Eye (tissue), 1 donor: Measurements from ENCODE around the gene HRH3.

Source experiments
- DNase-seq: peaks from one replicate; pipeline ENCODE4 v3.0.0-alpha.2; 2015

The HRH3 gene

GRCh38 chr20:62215020-62215990 lies 4.8 kb downstream of the HRH3 start:
- DNase-seq, result no peak

- DNase-seq, result no peak
Measured at GRCh38 chr20:62214067-62214466, 6.0 kb downstream of the HRH3 start.

GRCh38 chr20:62212299-62212698 lies 7.8 kb downstream of the HRH3 start:
- peak; percentile 55 for DNase-seq

- DNase-seq, result no peak
Measured at GRCh38 chr20:62211769-62212288, 8.2 kb downstream of the HRH3 start.

GRCh38 chr20:62211216-62211615 lies 8.9 kb downstream of the HRH3 start:
- no peak for DNase-seq

GRCh38 chr20:62210496-62210855 lies 9.6 kb downstream of the HRH3 start:
- no peak for DNase-seq

- no peak for DNase-seq
Measured at GRCh38 chr20:62209850-62210495, 10.1 kb downstream of the HRH3 start.

- DNase-seq, result no peak
Measured at GRCh38 chr20:62208795-62209755, 11.0 kb downstream of the HRH3 start.

GRCh38 chr20:62208061-62208794 lies 11.8 kb downstream of the HRH3 start:
- no peak for DNase-seq

GRCh38 chr20:62206388-62206775 lies 13.7 kb downstream of the HRH3 start:
- DNase-seq, result no peak

GRCh38 chr20:62205618-62206387 lies 14.3 kb downstream of the HRH3 start:
- no peak for DNase-seq

- DNase-seq, result peak; percentile 26
Measured at GRCh38 chr20:62203378-62204030, 16.6 kb downstream of the HRH3 start.

GRCh38 chr20:62202676-62203377 lies 17.3 kb downstream of the HRH3 start:
- peak; percentile 54 for DNase-seq

- DNase-seq, result no peak
Measured at GRCh38 chr20:62202083-62202395, 18.0 kb downstream of the HRH3 start.

- peak; percentile 64 for DNase-seq
Measured at GRCh38 chr20:62201173-62202082, 18.6 kb downstream of the HRH3 start.

GRCh38 chr20:62200491-62201172 lies 19.4 kb downstream of the HRH3 start:
- no peak for DNase-seq

- no peak for DNase-seq
Measured at GRCh38 chr20:62198931-62199330, 21.1 kb downstream of the HRH3 start.

- DNase-seq, result no peak
Measured at GRCh38 chr20:62198496-62198895, 21.6 kb downstream of the HRH3 start.
